Peyer's patch (tissue), 4 donors: Measurements from ENCODE around the gene CREB1. TPM values are rescaled to one million over a fixed set of nuclear protein-coding genes. Genes with fewer than 3 reads are reported as not detected.

Experiments used
- DNase-seq, 3 donors: peaks; one replicate each; pipeline ENCODE4 v3.0.0-alpha.2; 2017 to 2019
- H3K27ac ChIP-seq, 4 donors: fragments of 200-600 bp; sonication (generic); one replicate each; pipeline ENCODE4 v1.5.1; 2016 to 2019
- H3K27me3 ChIP-seq, 2 donors: fragments of 200-600 bp; sonication (generic); one replicate each; pipeline ENCODE4 v1.5.1; 2019
- H3K36me3 ChIP-seq, 3 donors: fragments of 200-600 bp; sonication (generic); one replicate each; pipeline ENCODE4 v1.5.1; 2016 to 2019
- H3K4me1 ChIP-seq, 4 donors: fragments of 200-600 bp; sonication (generic); one replicate each; pipeline ENCODE4 v1.5.1; 2016 to 2019
- H3K4me3 ChIP-seq, 4 donors: fragments of 200-600 bp; sonication (generic); 1 replicate in 3 of 4; 2 replicates in 1 of 4; pipeline ENCODE4 v1.5.1; 2016 to 2019; ENCODE audit warnings: mild to moderate bottlenecking in 1 of 4
- H3K9me3 ChIP-seq, 4 donors: fragments of 200-600 bp; sonication (generic); one replicate each; pipeline ENCODE4 v1.5.1; 2016 to 2019; ENCODE audit warnings: mild to moderate bottlenecking in 1 of 4
- POLR2A ChIP-seq, 2 donors: fragments of 450-650 bp; IDR thresholded peaks; one replicate each; pipeline ENCODE4 v1.5.1; 2017; ENCODE audit warnings: antibody characterized with exemption in 2 of 2, mild to moderate bottlenecking in 2 of 2, moderate library complexity in 2 of 2
- total RNA-seq, 4 donors: library from RNA; depleted of rRNA; stranded (reverse); fragments of >200 nt; gene quantifications; one replicate each; pipeline ENCODE4 v1.1.0, GENCODE V29; 2016
- TF ChIP-seq, protein P1 (sequence below), 6 experiments: fragments of 450-650 bp in 4 of 6; fragments of 200-600 bp in 2 of 6; sonication (generic) in 1 of 6; IDR thresholded peaks; one replicate each; pipeline ENCODE4 v1.5.1; 2017 to 2019; ENCODE audit warnings: antibody characterized with exemption in 6 of 6, mild to moderate bottlenecking in 3 of 6, moderate library complexity in 1 of 6

CREB1 gene
- total RNA-seq, 4 donors from 2014 or later, result 27.9 to 97.4 (median 54.6) TPM

DNA sequence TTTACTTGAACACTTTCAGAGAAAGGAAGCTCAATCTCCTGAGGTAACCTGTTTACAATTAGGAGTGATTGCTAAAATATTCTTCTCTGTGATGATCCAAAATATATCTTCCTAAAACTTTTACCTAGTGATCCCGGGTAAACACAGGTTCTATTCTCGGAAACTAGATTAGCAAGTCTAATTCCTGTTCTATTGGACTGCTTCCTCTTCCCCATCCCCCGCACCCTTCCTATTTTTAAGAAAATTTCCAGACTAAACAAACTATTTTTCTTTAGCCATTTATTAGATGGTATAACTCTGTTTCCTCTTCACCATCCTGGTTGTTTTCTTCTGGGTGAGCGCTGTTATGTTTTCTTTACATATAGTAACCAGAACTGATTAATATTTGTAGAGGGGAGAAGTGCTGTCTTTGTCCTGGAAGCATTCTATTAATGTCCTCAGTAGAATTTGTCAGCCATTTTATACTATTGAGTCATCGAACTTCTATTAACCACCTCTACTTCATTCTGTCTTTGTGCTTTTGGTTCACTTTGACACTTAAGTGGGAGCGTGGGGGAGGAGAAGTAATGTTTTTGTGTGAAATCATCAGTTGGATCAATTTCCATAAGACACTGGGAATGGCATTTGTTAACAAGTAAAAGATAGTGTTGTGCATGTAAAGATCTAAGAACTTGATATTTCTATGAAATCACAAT, 31.8 kb downstream of the CREB1 start:
- Histone ChIP-seq H3K36me3 (peaks cover 0 to 51% (median 0%) of the 10 kb centered on the region in 3 donors), H3K27ac (no peak overlapping the region), H3K9me3 (no peaks in the 10 kb centered on the region), H3K27me3 (no peaks in the 10 kb centered on the region), H3K4me1 (no peaks in the 10 kb centered on the region), H3K4me3 (no peak overlapping the region)
- TF ChIP-seq, protein P1, sequence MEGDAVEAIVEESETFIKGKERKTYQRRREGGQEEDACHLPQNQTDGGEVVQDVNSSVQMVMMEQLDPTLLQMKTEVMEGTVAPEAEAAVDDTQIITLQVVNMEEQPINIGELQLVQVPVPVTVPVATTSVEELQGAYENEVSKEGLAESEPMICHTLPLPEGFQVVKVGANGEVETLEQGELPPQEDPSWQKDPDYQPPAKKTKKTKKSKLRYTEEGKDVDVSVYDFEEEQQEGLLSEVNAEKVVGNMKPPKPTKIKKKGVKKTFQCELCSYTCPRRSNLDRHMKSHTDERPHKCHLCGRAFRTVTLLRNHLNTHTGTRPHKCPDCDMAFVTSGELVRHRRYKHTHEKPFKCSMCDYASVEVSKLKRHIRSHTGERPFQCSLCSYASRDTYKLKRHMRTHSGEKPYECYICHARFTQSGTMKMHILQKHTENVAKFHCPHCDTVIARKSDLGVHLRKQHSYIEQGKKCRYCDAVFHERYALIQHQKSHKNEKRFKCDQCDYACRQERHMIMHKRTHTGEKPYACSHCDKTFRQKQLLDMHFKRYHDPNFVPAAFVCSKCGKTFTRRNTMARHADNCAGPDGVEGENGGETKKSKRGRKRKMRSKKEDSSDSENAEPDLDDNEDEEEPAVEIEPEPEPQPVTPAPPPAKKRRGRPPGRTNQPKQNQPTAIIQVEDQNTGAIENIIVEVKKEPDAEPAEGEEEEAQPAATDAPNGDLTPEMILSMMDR (IDR thresholded peaks at IDR 0.05), result no peak
- no peak for TF ChIP-seq POLR2A (IDR thresholded peaks at IDR 0.05)
- DNase-seq, result no peak

DNA sequence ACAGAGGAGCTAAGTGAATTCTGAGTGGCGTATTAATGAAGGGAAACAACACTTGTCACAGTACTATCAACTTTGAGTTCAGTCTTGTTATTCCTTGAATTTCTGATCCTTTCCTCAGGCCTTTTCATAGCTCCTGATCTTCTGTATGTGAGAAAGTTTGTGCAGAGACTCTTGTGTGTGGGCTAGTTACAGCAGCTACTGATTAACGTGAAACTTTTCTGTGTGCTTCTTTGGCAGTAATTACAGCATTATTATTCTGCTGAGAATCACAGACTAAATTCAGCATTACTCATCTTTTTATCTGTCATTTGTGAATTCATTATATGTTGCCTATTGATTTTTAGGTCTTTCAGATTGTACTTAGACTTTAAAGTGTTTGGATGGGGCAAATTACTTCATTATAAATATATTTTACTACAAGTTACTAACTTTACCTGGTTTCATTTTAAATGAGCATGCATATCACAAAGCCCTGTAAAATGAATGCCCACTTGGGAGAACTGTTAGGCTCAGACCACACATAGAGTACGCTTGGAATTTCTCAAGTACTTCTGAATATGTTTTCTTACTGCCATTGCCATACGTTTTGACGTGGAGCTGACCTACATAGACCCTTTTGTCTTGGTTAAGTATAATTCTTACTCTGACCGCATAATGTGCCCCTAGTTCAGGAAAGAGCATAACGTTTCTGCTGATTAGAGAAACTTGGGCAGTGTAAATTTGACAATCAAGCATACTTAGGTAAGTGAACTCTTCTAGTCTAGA, 36.2 kb downstream of the CREB1 start:
- no peak for DNase-seq
- no peak overlapping the region for H3K27ac ChIP-seq
- no peaks in the 10 kb centered on the region for H3K27me3 ChIP-seq
- no peak for TF ChIP-seq POLR2A (IDR thresholded peaks at IDR 0.05)
- TF ChIP-seq, protein P1 (IDR thresholded peaks at IDR 0.05), result no peak
- no peak overlapping the region for H3K4me3 ChIP-seq
- no peaks in the 10 kb centered on the region for H3K9me3 ChIP-seq
- H3K4me1 ChIP-seq, result no peaks in the 10 kb centered on the region
- peaks cover 0 to 60% (median 0%) of the 10 kb centered on the region in 3 donors for H3K36me3 ChIP-seq

DNA sequence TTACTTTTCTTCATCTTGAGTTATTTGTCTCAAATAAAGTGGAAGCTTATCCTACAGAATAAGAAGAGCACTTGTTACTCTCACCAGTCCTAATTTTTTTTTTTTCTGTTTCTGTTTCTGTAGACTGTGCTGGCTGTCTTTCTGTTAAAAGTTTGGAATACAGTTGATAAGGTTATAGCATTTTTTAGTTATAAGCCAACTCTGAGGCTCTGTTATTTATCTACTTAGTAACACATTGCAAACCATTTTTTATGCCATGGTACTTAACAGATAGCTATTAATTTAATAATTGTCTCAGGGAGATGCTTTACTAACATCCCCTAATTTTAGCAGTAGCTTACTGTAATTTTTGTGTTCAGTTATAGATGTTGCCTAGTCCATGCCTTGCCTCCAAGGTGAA, 37.9 kb downstream of the CREB1 start:
- H3K27ac ChIP-seq, result no peak overlapping the region
- H3K9me3 ChIP-seq, result no peaks in the 10 kb centered on the region
- H3K36me3 ChIP-seq, result peaks cover 0 to 58% (median 0%) of the 10 kb centered on the region in 3 donors
- TF ChIP-seq, protein P1 (IDR thresholded peaks at IDR 0.05), result no peak
- TF ChIP-seq POLR2A (IDR thresholded peaks at IDR 0.05), result no peak
- no peak overlapping the region for H3K4me3 ChIP-seq
- no peaks in the 10 kb centered on the region for H3K4me1 ChIP-seq
- no peak for DNase-seq
- H3K27me3 ChIP-seq, result no peaks in the 10 kb centered on the region

DNA sequence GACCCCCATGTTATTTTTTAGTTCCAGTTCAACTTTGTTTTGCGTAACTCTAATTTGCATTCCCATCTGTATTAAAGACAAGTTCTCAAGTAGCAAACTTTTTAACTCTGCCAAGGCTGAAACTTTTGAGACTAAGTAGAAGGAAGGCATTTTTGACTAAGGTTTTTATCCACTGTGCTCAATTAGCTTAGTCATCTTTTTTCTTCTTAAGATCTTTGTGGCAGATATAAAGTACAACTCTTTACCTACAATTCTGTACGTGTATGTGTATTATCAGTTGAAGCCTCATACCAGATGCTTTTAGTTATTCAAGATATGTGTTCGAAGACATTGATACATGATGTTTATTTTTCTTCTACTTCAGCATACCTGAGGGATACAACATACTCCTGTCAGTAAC, 41.6 kb downstream of the CREB1 start:
- Histone ChIP-seq H3K27ac (no peak overlapping the region), H3K9me3 (no peaks in the 10 kb centered on the region), H3K36me3 (peaks cover 0 to 72% (median 0%) of the 10 kb centered on the region in 3 donors), H3K4me1 (no peaks in the 10 kb centered on the region), H3K4me3 (no peak overlapping the region), H3K27me3 (no peaks in the 10 kb centered on the region)
- TF ChIP-seq, protein P1 (IDR thresholded peaks at IDR 0.05), result no peak
- TF ChIP-seq POLR2A (IDR thresholded peaks at IDR 0.05), result no peak
- DNase-seq, result no peak

DNA sequence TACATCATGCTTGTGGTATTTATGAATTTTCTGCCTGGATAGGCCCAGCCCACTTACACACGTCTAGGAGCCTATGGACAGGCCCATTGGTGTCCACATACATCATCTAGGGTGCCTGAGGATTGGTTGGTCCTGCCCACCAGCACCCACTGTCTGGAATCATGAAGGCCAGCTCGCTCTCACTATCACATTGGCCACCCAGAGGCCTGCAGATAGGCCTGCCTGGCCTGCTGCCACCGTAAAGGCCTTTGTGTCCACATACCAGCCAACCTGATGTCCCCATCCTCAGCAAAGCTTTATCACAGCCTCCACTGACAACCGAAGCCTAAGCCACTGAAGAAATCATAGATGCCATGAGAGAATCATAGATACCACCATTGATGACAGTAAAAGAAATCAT, 55.2 kb downstream of the CREB1 start:
- Histone ChIP-seq H3K27ac (no peak overlapping the region), H3K27me3 (no peaks in the 10 kb centered on the region), H3K4me1 (no peaks in the 10 kb centered on the region), H3K9me3 (no peaks in the 10 kb centered on the region), H3K36me3 (peaks cover 0 to 55% (median 0%) of the 10 kb centered on the region in 3 donors), H3K4me3 (no peak overlapping the region)
- DNase-seq, result no peak
- no peak for TF ChIP-seq POLR2A (IDR thresholded peaks at IDR 0.05)
- TF ChIP-seq, protein P1 (IDR thresholded peaks at IDR 0.05), result no peak
